ENCODE data around the gene PGS1.

The PGS1 gene

DNA sequence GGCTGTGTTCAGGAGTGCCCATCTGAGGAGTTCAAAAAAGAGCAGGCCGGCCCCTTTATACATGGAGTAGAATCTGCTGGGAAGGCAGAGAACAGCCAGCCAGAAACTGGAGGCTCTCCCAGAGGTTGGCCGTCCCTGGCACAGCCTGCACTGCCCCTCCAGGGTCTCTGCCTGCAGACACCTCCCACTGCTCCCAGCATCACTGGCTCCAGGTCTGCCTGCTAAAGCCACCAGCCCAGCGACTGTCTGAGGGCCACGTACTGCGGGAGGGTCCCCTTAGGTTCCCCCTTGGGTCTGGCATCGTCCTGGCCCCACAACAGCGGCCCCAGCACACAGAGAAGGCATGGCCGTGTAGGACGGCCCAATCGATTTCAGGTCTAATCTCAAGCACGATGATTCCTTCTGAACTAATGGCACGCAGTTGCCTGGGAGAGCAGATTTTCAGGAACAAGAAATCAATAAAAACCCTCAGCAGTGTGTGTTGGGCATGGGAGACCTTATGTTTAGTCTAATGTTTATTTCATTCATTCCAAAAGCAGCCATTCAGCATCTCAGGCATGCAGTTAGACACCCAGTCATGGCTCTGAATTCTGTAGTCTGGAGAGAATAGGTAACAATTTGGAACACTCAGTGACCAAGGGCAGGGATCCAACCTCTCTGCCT lies 95.6 kb downstream of the PGS1 start:
- no peak for DNase-seq (ENCODE audit: low spot score)

Data from LoVo (cell line).